OCI-LY1 (cell line): ENCODE measurements around the gene SNCB.

ENCODE experiments used
- H2AFZ ChIP-seq: fragments of 200-600 bp; sonication (generic), shearing (Covaris generic); 2 replicates; pipeline ENCODE4 v1.6.0; 2014; ENCODE audit warnings: antibody characterized with exemption, mild to moderate bottlenecking, low read length
- H3F3A ChIP-seq: fragments of 200-600 bp; sonication (generic), shearing (Covaris generic); 2 replicates; pipeline ENCODE4 v1.6.0; 2014; ENCODE audit warnings: mild to moderate bottlenecking, antibody characterized with exemption, low read length, moderate library complexity; ENCODE audit not compliant: insufficient read depth
- H3K27ac ChIP-seq: fragments of 200-600 bp; sonication (generic); 2 replicates; pipeline ENCODE4 v1.5.1; 2014; ENCODE audit warnings: low read length, mixed run types, mild to moderate bottlenecking, low read depth; ENCODE audit not compliant: poor library complexity, severe bottlenecking
- H3K27me3 ChIP-seq: fragments of 200-600 bp; sonication (generic); 2 replicates; pipeline ENCODE4 v1.6.0; 2014; ENCODE audit warnings: antibody characterized with exemption, mild to moderate bottlenecking, low read length, moderate library complexity; ENCODE audit not compliant: insufficient read depth
- H3K36me3 ChIP-seq: fragments of 200-600 bp; sonication (generic); 2 replicates; pipeline ENCODE4 v1.6.1; 2014; ENCODE audit warnings: mild to moderate bottlenecking, antibody characterized with exemption, low read length, moderate library complexity, mixed read lengths; ENCODE audit not compliant: insufficient read depth
- H3K4me1 ChIP-seq: fragments of 200-600 bp; sonication (generic); 2 replicates; pipeline ENCODE4 v1.5.1; 2014; ENCODE audit warnings: mild to moderate bottlenecking, low read length, moderate library complexity; ENCODE audit not compliant: insufficient read depth, severe bottlenecking
- H3K4me2 ChIP-seq: fragments of 200-600 bp; sonication (generic), shearing (Covaris generic); 2 replicates; pipeline ENCODE4 v1.6.1; 2014; ENCODE audit warnings: low read length
- H3K4me3 ChIP-seq: fragments of 200-600 bp; sonication (generic); 2 replicates; pipeline ENCODE4 v1.5.1; 2014; ENCODE audit warnings: low read length, low read depth, mild to moderate bottlenecking, mixed read lengths; ENCODE audit not compliant: poor library complexity, severe bottlenecking
- H3K79me2 ChIP-seq: fragments of 200-600 bp; shearing (Covaris generic); 2 replicates; pipeline ENCODE4 v1.6.1; 2016; ENCODE audit warnings: mixed run types, low read length, mixed read lengths; ENCODE audit not compliant: insufficient read depth
- H3K9ac ChIP-seq: fragments of 200-600 bp; sonication (generic), shearing (Covaris generic); 2 replicates; pipeline ENCODE4 v1.6.1; 2014; ENCODE audit warnings: mild to moderate bottlenecking, low read length, mixed read lengths
- H3K9me2 ChIP-seq: fragments of 200-600 bp; sonication (generic), shearing (Covaris generic); 2 replicates; pipeline ENCODE4 v1.6.1; 2014; ENCODE audit warnings: low read depth, mild to moderate bottlenecking, low read length, mixed read lengths
- H3K9me3 ChIP-seq: fragments of 200-600 bp; shearing (Covaris generic); 2 replicates; pipeline ENCODE4 v1.6.1; 2014; ENCODE audit warnings: low read length, mixed read lengths
- H4K20me1 ChIP-seq: fragments of 200-600 bp; sonication (generic), shearing (Covaris generic); 2 replicates; pipeline ENCODE4 v1.6.0; 2016; ENCODE audit warnings: mild to moderate bottlenecking, low read length; ENCODE audit not compliant: insufficient read depth
- CTCF ChIP-seq: fragments of 200-600 bp; sonication (generic), shearing (Covaris generic); IDR thresholded peaks from 2 replicates; pipeline ENCODE4 v1.5.1; 2017; ENCODE audit warnings: mild to moderate bottlenecking, antibody characterized with exemption, low read length, moderate library complexity, mixed read lengths
- EZH2 ChIP-seq: fragments of 200-600 bp; sonication (generic), shearing (Covaris generic); IDR thresholded peaks from 2 replicates; pipeline ENCODE4 v1.8.0; 2017; ENCODE audit warnings: borderline replicate concordance, mixed run types, mild to moderate bottlenecking, antibody characterized with exemption, low read length, moderate library complexity, mixed read lengths

Gene SNCB

GRCh38 chr5:176612855-176613254 is 17.5 kb downstream of the SNCB start:
- no peaks in the 10 kb centered on the region for H3K79me2 ChIP-seq
- no peak overlapping the region for H3K9ac ChIP-seq
- H4K20me1 ChIP-seq: no peaks in the 10 kb centered on the region
- H3F3A ChIP-seq: no peaks in the 10 kb centered on the region
- no peaks in the 10 kb centered on the region for H3K36me3 ChIP-seq
- no peak overlapping the region for H3K4me3 ChIP-seq
- H3K9me3 ChIP-seq: no peaks in the 10 kb centered on the region
- H3K4me1 ChIP-seq: no peaks in the 10 kb centered on the region
- no peak overlapping the region for H3K4me2 ChIP-seq
- no peaks in the 10 kb centered on the region for H3K27me3 ChIP-seq
- H3K27ac ChIP-seq: no peak overlapping the region
- no peaks in the 10 kb centered on the region for H3K9me2 ChIP-seq
- TF ChIP-seq CTCF: no peak
- TF ChIP-seq EZH2: no peak
- H2AFZ ChIP-seq: no peak overlapping the region

GRCh38 chr5:176612008-176612407 is 18.3 kb downstream of the SNCB start:
- Histone ChIP-seq H3K27ac (no peak overlapping the region), H3K4me2 (no peak overlapping the region), H3K36me3 (no peaks in the 10 kb centered on the region)

GRCh38 chr5:176611435-176611834 is 18.9 kb downstream of the SNCB start:
- no peak overlapping the region for H3K4me3 ChIP-seq
- H3K27ac ChIP-seq: no peak overlapping the region
- H3K4me2 ChIP-seq: no peak overlapping the region
- TF ChIP-seq CTCF (no peak), EZH2 (no peak)
- no peaks in the 10 kb centered on the region for H3K4me1 ChIP-seq
- H3K27me3 ChIP-seq: no peaks in the 10 kb centered on the region
- no peaks in the 10 kb centered on the region for H3K9me3 ChIP-seq
- no peaks in the 10 kb centered on the region for H3K79me2 ChIP-seq
- no peaks in the 10 kb centered on the region for H3F3A ChIP-seq
- no peak overlapping the region for H2AFZ ChIP-seq
- H3K9me2 ChIP-seq: no peaks in the 10 kb centered on the region
- H4K20me1 ChIP-seq: no peaks in the 10 kb centered on the region
- H3K9ac ChIP-seq: no peak overlapping the region
- no peaks in the 10 kb centered on the region for H3K36me3 ChIP-seq

More at GRCh38 chr5:176612008-176612407, 18.3 kb downstream of the SNCB start:
- Histone ChIP-seq H3K9ac (no peak overlapping the region), H3K27me3 (no peaks in the 10 kb centered on the region), H3F3A (no peaks in the 10 kb centered on the region), H3K79me2 (no peaks in the 10 kb centered on the region), H3K4me1 (no peaks in the 10 kb centered on the region), H3K9me3 (no peaks in the 10 kb centered on the region), H2AFZ (no peak overlapping the region), H3K4me3 (no peak overlapping the region), H4K20me1 (no peaks in the 10 kb centered on the region), H3K9me2 (no peaks in the 10 kb centered on the region)
- TF ChIP-seq EZH2 (no peak), CTCF (no peak)
